Activated CD8-positive, alpha-beta T cell treated with anti-CD3 and anti-CD28 coated beads for 36 hours (primary cell): ENCODE results near the gene HSPB6. TPM values are rescaled to one million over a fixed set of nuclear protein-coding genes. Genes with fewer than 3 reads are reported as not detected.

ENCODE experiments used
- ATAC-seq: fragments of 200-7000 bp; cut with Tn5 transposase; one replicate; pipeline ENCODE4 v1.10.0; 2021; ENCODE audit warnings: mild to moderate bottlenecking, moderate library complexity
- CTCF ChIA-PET: fragments of 350-600 bp; sonication (Branson Sonifier 250); formaldehyde crosslinking; loops from one replicate; lab custom pipeline; 2021; ENCODE audit warnings: antibody characterized with exemption; lab: Charles Lee
- POLR2A ChIA-PET: fragments of 350-600 bp; sonication (Branson Sonifier 250); formaldehyde crosslinking; loops from one replicate; lab custom pipeline; 2021; ENCODE audit warnings: antibody characterized with exemption; lab: Charles Lee
- DNase-seq: peaks from one replicate; pipeline ENCODE4 v3.0.0-alpha.2; 2020
- H3K27ac Mint-ChIP-seq: one replicate; pipeline ENCODE4 v1.8.0; 2021; ENCODE audit warnings: mild to moderate bottlenecking, mixed read lengths
- H3K27me3 Mint-ChIP-seq: one replicate; pipeline ENCODE4 v1.8.0; 2021; ENCODE audit warnings: mixed read lengths
- H3K36me3 Mint-ChIP-seq: one replicate; pipeline ENCODE4 v1.8.0; 2021; ENCODE audit warnings: low read depth, mixed read lengths
- H3K4me1 Mint-ChIP-seq: one replicate; pipeline ENCODE4 v1.8.0; 2021; ENCODE audit warnings: low read depth, mixed read lengths
- H3K4me3 Mint-ChIP-seq: one replicate; pipeline ENCODE4 v1.8.0; 2021; ENCODE audit warnings: mild to moderate bottlenecking, moderate library complexity, mixed read lengths
- H3K9me3 Mint-ChIP-seq: one replicate; pipeline ENCODE4 v1.8.0; 2021; ENCODE audit warnings: mixed read lengths
- intact Hi-C: fragments of 100-400 bp; cut with micrococcal nuclease; formaldehyde crosslinking; loops from one replicate; pipeline ENCODE4 v1.10.0; 2022
- total RNA-seq, 2 experiments: library from RNA; stranded (reverse); gene quantifications; one replicate each; pipeline ENCODE4 v1.2.3, GENCODE V29; 2021
- TF ChIP-seq, protein P1 (sequence below): fragments of 200-600 bp; IDR thresholded peaks from one replicate; pipeline ENCODE4 v1.8.0; 2022; ENCODE audit warnings: antibody characterized with exemption, mild to moderate bottlenecking

Gene HSPB6
- total RNA-seq, 2 experiments from 2014 or later: 0.85 to 0.95 TPM

DNA sequence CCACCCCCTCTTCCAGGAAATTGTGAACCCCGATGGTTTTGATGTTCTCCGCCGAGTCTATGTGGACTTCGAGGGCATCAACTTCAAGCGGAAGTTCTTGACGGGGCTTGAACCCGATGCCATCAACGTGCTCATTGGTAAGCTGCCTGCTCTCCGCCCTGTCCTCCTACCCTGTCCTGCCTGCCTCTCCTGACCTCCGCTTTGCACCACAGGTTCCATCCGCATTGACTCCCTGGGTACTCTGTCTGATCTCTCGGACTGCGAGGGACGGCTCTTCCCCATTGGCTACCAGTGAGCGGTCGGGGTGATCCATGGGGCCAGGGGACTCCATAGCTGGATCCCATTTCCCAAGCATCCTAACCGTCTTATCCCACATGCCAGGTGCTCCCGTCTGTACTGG, 26.5 kb downstream of the HSPB6 start:
- peaks cover 6% of the 10 kb centered on the region for H3K4me1 Mint-ChIP-seq
- ATAC-seq (no peak), DNase-seq (no peak)
- ChIA-PET CTCF (interaction anchor here (0.9 kb wide), 1 partner anchor 9 kb away, joined by 3 read pairs; no protein-coding TSS in a partner anchor), POLR2A (interaction anchor here (1.3 to 4.4 kb wide), 3 partner anchors 8 to 14 kb away, joined by 5 to 55 read pairs (median 52); partner anchors contain the start of gene KMT2B)
- TF ChIP-seq, protein P1, sequence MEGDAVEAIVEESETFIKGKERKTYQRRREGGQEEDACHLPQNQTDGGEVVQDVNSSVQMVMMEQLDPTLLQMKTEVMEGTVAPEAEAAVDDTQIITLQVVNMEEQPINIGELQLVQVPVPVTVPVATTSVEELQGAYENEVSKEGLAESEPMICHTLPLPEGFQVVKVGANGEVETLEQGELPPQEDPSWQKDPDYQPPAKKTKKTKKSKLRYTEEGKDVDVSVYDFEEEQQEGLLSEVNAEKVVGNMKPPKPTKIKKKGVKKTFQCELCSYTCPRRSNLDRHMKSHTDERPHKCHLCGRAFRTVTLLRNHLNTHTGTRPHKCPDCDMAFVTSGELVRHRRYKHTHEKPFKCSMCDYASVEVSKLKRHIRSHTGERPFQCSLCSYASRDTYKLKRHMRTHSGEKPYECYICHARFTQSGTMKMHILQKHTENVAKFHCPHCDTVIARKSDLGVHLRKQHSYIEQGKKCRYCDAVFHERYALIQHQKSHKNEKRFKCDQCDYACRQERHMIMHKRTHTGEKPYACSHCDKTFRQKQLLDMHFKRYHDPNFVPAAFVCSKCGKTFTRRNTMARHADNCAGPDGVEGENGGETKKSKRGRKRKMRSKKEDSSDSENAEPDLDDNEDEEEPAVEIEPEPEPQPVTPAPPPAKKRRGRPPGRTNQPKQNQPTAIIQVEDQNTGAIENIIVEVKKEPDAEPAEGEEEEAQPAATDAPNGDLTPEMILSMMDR: no peak
- H3K27ac Mint-ChIP-seq: no peak overlapping the region
- H3K4me3 Mint-ChIP-seq: no peak overlapping the region
- no peaks in the 10 kb centered on the region for H3K9me3 Mint-ChIP-seq
- peaks cover 54% of the 10 kb centered on the region for H3K36me3 Mint-ChIP-seq
- no peaks in the 10 kb centered on the region for H3K27me3 Mint-ChIP-seq
- intact Hi-C loops: no loop called here

DNA sequence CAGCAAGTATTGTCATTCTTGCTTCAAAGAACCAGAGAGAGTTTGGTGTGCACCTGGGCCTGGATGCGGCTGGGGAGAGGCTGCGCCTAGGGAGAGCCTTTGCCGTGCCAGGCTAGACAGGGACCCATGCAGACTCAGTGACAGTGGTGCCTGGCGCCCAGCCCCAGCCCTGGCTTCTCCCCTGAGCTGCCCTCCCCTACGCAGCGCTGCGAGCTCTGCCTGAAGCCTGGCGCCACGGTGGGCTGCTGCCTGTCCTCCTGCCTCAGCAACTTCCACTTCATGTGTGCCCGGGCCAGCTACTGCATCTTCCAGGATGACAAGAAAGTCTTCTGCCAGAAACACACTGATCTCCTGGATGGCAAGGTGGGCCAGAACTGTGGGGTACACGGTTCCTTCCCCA, 27.1 kb downstream of the HSPB6 start:
- CTCF ChIA-PET: no interaction called here
- ATAC-seq (no peak), DNase-seq (no peak)
- no peak overlapping the region for H3K4me3 Mint-ChIP-seq
- POLR2A ChIA-PET: interaction anchor here (0.9 to 4.4 kb wide), 6 partner anchors 9 to 30 kb away, joined by 3 to 55 read pairs (median 15); partner anchors contain the start of gene KMT2B
- no peaks in the 10 kb centered on the region for H3K9me3 Mint-ChIP-seq
- peaks cover 60% of the 10 kb centered on the region for H3K36me3 Mint-ChIP-seq
- H3K4me1 Mint-ChIP-seq: peaks cover 6% of the 10 kb centered on the region
- no peak overlapping the region for H3K27ac Mint-ChIP-seq
- TF ChIP-seq, protein P1: no peak
- no peaks in the 10 kb centered on the region for H3K27me3 Mint-ChIP-seq
- intact Hi-C loops: no loop called here

DNA sequence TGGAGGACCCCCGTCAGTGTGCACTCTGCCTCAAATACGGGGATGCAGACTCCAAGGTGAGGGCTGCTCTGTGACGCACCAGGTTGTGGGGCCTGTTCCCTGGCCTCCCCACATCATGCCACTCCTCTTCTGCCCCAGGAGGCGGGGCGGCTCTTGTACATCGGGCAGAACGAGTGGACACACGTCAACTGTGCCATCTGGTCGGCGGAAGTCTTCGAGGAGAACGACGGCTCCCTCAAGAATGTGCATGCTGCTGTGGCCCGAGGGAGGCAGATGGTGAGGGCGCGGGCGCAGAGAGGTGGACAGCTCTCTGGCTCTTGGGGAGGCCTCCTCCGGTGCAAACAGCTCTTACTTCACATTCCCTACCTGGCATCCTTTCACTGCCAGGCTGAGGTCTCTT, 27.8 kb downstream of the HSPB6 start:
- DNase-seq (no peak), ATAC-seq (no peak)
- no peak overlapping the region for H3K27ac Mint-ChIP-seq
- ChIA-PET POLR2A (interaction anchor here (0.9 to 4.4 kb wide), 5 partner anchors 9 to 31 kb away, joined by 3 to 52 read pairs (median 11); partner anchors contain the start of gene KMT2B), CTCF (interaction anchor here (1.2 to 1.5 kb wide), 2 partner anchors 11 to 91 kb away, joined by 3 to 4 read pairs; no protein-coding TSS in a partner anchor)
- no peaks in the 10 kb centered on the region for H3K27me3 Mint-ChIP-seq
- intact Hi-C loops: no loop called here
- H3K36me3 Mint-ChIP-seq: peaks cover 64% of the 10 kb centered on the region
- no peaks in the 10 kb centered on the region for H3K9me3 Mint-ChIP-seq
- no peak overlapping the region for H3K4me3 Mint-ChIP-seq
- TF ChIP-seq, protein P1: no peak
- H3K4me1 Mint-ChIP-seq: peaks cover 3% of the 10 kb centered on the region

DNA sequence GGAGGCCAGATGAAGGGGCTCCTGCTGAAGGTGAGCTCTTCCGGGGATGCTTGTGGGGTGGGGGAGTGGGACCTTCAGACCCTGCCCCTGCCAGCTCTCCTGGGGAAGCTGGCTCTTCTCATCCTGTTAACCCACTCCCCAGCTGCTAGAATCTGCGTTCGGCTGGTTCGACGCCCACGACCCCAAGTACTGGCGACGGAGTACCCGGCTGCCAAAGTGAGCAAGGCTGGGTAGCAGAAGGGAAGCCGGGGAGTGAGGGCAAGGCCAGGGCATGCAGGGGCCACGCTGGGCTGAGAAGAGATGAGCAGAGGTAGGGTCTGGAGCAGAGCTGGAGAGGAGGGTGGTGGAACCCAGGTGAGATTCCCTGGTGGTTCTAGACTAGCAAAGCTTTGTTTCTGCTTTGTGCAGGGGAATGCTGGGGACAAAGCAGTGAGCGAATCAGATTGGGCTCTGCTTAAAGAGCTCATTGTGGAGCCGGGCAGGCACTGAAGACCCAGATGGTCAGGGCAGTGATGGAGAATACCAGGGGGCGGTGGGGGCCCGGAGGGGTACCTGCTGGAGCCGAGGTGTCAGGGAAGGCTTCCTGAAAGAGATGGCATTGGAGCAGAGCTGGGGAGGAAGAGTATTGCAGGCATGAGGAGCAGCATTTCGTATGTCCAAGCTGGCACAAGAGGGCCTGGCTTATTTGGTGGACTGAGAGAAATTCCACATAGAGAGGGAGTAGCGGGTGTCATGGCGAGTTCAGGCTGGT, 28.7 kb downstream of the HSPB6 start:
- intact Hi-C loops: no loop called here
- ChIA-PET CTCF (interaction anchor here (1.2 to 1.5 kb wide), 3 partner anchors 12 to 92 kb away, joined by 3 to 4 read pairs (median 3); no protein-coding TSS in a partner anchor), POLR2A (interaction anchor here (0.9 to 4.4 kb wide), 6 partner anchors 8 to 15 kb away, joined by 3 to 52 read pairs (median 8); partner anchors contain the start of genes IGFLR1 and KMT2B)
- no peaks in the 10 kb centered on the region for H3K9me3 Mint-ChIP-seq
- TF ChIP-seq, protein P1: no peak
- no peak overlapping the region for H3K4me3 Mint-ChIP-seq
- H3K27me3 Mint-ChIP-seq: no peaks in the 10 kb centered on the region
- peaks cover 66% of the 10 kb centered on the region for H3K36me3 Mint-ChIP-seq
- ATAC-seq (no peak), DNase-seq (no peak)
- H3K27ac Mint-ChIP-seq: no peak overlapping the region
- H3K4me1 Mint-ChIP-seq: peaks cover 3% of the 10 kb centered on the region
